HEK293 (cell line): ENCODE measurements around the gene INF2.
A peak's percentile ranks its signal among the peaks of the same experiment; 100 is the strongest.

Experiments used
- CTCF ChIA-PET: fragments of 350-600 bp; formaldehyde crosslinking; extraction: SDS; loops from one replicate; lab custom pipeline; 2021; ENCODE audit warnings: antibody characterized with exemption; lab: Yijun Ruan, JAX
- POLR2A ChIA-PET: fragments of 300-600 bp; formaldehyde crosslinking; extraction: SDS; loops from one replicate; lab custom pipeline; 2020; ENCODE audit warnings: antibody characterized with exemption, inconsistent platforms; lab: Yijun Ruan, JAX
- H3K27ac ChIP-seq: fragments of 200-500 bp; sonication (Bioruptor generic); 2 replicates; pipeline ENCODE4 v1.5.1; 2014; ENCODE audit warnings: low read depth, low read length, control low read depth, inconsistent platforms; ENCODE audit errors: extremely low read depth
- H3K36me3 ChIP-seq, 2 experiments: fragments of 200-500 bp in 1 of 2; sonication (Bioruptor generic) in 1 of 2; 1 replicate in 1 of 2; 2 replicates in 1 of 2; pipeline ENCODE4 v1.5.1; 2014 to 2017; ENCODE audit warnings: inconsistent platforms in 2 of 2, low read length in 2 of 2; ENCODE audit not compliant: control insufficient read depth in 2 of 2, insufficient read depth in 1 of 2
- H3K4me1 ChIP-seq: fragments of 200-500 bp; sonication (Bioruptor generic); 2 replicates; pipeline ENCODE4 v1.5.1; 2014; ENCODE audit warnings: mild to moderate bottlenecking, low read length, inconsistent platforms; ENCODE audit not compliant: control insufficient read depth, insufficient read depth
- H3K4me3 ChIP-seq: 2 replicates; pipeline ENCODE4 v1.5.1; 2011; ENCODE audit warnings: low read depth, mild to moderate bottlenecking, control low read depth, low read length, moderate library complexity
- H3K9me3 ChIP-seq: fragments of 200-500 bp; sonication (Bioruptor generic); 2 replicates; pipeline ENCODE4 v1.5.1; 2014; ENCODE audit warnings: low read depth, low read length, inconsistent platforms; ENCODE audit not compliant: control insufficient read depth, insufficient read depth
- KLF1 ChIP-seq: fragments of 450-650 bp; formaldehyde crosslinking; IDR thresholded peaks from 2 replicates; pipeline ENCODE4 v1.5.1; 2016; ENCODE audit warnings: missing biosample characterization, missing genetic modification characterization
- SCRT2 ChIP-seq: fragments of 450-650 bp; formaldehyde crosslinking; IDR thresholded peaks from 2 replicates; pipeline ENCODE4 v1.5.1; 2016; ENCODE audit warnings: missing biosample characterization, missing genetic modification characterization
- SP3 ChIP-seq: fragments of 450-650 bp; formaldehyde crosslinking; IDR thresholded peaks from 2 replicates; pipeline ENCODE4 v1.5.1; 2016; ENCODE audit warnings: missing biosample characterization, missing genetic modification characterization
- ZBTB48 ChIP-seq: fragments of 450-650 bp; formaldehyde crosslinking; IDR thresholded peaks from 2 replicates; pipeline ENCODE4 v1.5.1; 2016; ENCODE audit warnings: missing biosample characterization, missing genetic modification characterization
- ZFHX2 ChIP-seq: fragments of 450-650 bp; formaldehyde crosslinking; conservative IDR thresholded peaks from 2 replicates; pipeline ENCODE4 v1.5.1; 2016; ENCODE audit warnings: missing biosample characterization, missing genetic modification characterization
- ZFP3 ChIP-seq: fragments of 450-650 bp; formaldehyde crosslinking; IDR thresholded peaks from 2 replicates; pipeline ENCODE4 v1.5.1; 2016; ENCODE audit warnings: low read depth, missing biosample characterization, missing genetic modification characterization
- ZIC2 ChIP-seq: fragments of 450-650 bp; formaldehyde crosslinking; IDR thresholded peaks from 2 replicates; pipeline ENCODE4 v1.5.1; 2016; ENCODE audit warnings: missing biosample characterization, missing genetic modification characterization
- ZNF112 ChIP-seq: fragments of 450-650 bp; formaldehyde crosslinking; IDR thresholded peaks from 2 replicates; pipeline ENCODE4 v1.5.0; 2017; ENCODE audit warnings: missing biosample characterization, missing genetic modification characterization
- ZNF121 ChIP-seq: fragments of 450-650 bp; formaldehyde crosslinking; IDR thresholded peaks from 2 replicates; pipeline ENCODE4 v1.5.1; 2016; ENCODE audit warnings: missing biosample characterization, missing genetic modification characterization
- ZNF146 ChIP-seq: fragments of 450-650 bp; formaldehyde crosslinking; IDR thresholded peaks from 2 replicates; pipeline ENCODE4 v1.5.1; 2016; ENCODE audit warnings: missing biosample characterization, missing genetic modification characterization
- ZNF211 ChIP-seq: fragments of 450-650 bp; formaldehyde crosslinking; IDR thresholded peaks from 2 replicates; pipeline ENCODE4 v1.5.1; 2016; ENCODE audit warnings: low read depth, missing biosample characterization, missing genetic modification characterization
- ZNF266 ChIP-seq: fragments of 450-650 bp; formaldehyde crosslinking; IDR thresholded peaks from 2 replicates; pipeline ENCODE4 v1.5.1; 2016; ENCODE audit warnings: missing biosample characterization, missing genetic modification characterization, low read depth
- ZNF311 ChIP-seq: fragments of 450-650 bp; formaldehyde crosslinking; IDR thresholded peaks from 2 replicates; pipeline ENCODE4 v1.5.1; 2017; ENCODE audit warnings: missing biosample characterization, missing genetic modification characterization, borderline replicate concordance
- ZNF37A ChIP-seq: fragments of 450-650 bp; IDR thresholded peaks from 2 replicates; pipeline ENCODE4 v1.5.1; 2018; ENCODE audit warnings: missing biosample characterization, missing genetic modification characterization
- ZNF600 ChIP-seq: fragments of 450-650 bp; formaldehyde crosslinking; IDR thresholded peaks from 2 replicates; pipeline ENCODE4 v1.5.1; 2016; ENCODE audit warnings: missing biosample characterization, missing genetic modification characterization
- ZNF610 ChIP-seq: fragments of 450-650 bp; formaldehyde crosslinking; IDR thresholded peaks from 2 replicates; pipeline ENCODE4 v1.5.1; 2016; ENCODE audit warnings: missing biosample characterization, missing genetic modification characterization, borderline replicate concordance
- ZNF624 ChIP-seq: fragments of 450-650 bp; formaldehyde crosslinking; IDR thresholded peaks from 2 replicates; pipeline ENCODE4 v1.5.1; 2017; ENCODE audit warnings: missing biosample characterization, missing genetic modification characterization
- ZNF76 ChIP-seq: fragments of 450-650 bp; formaldehyde crosslinking; IDR thresholded peaks from 2 replicates; pipeline ENCODE4; 2016; ENCODE audit warnings: low read depth, missing biosample characterization, missing genetic modification characterization, borderline replicate concordance
- ZSCAN30 ChIP-seq: fragments of 450-650 bp; IDR thresholded peaks from 2 replicates; pipeline ENCODE4 v1.5.1; 2018; ENCODE audit warnings: missing biosample characterization, mild to moderate bottlenecking, missing genetic modification characterization, moderate library complexity
- TF ChIP-seq, protein P1 (sequence below): fragments of 450-650 bp; formaldehyde crosslinking; IDR thresholded peaks from 2 replicates; pipeline ENCODE4 v1.5.1; 2016; ENCODE audit warnings: missing biosample characterization, missing genetic modification characterization
- TF ChIP-seq, protein P2 (sequence below): fragments of 450-650 bp; formaldehyde crosslinking; IDR thresholded peaks from 2 replicates; pipeline ENCODE4 v1.5.1; 2017; ENCODE audit warnings: missing biosample characterization, missing genetic modification characterization
- TF ChIP-seq, protein P3 (sequence below): fragments of 450-650 bp; formaldehyde crosslinking; IDR thresholded peaks from 2 replicates; pipeline ENCODE4 v1.5.1; 2016; ENCODE audit warnings: missing biosample characterization, missing genetic modification characterization
- TF ChIP-seq, protein P4 (sequence below): fragments of 450-650 bp; formaldehyde crosslinking; conservative IDR thresholded peaks from 2 replicates; pipeline ENCODE4 v1.5.1; 2016; ENCODE audit warnings: low read depth, missing biosample characterization, missing genetic modification characterization

The INF2 gene

DNA sequence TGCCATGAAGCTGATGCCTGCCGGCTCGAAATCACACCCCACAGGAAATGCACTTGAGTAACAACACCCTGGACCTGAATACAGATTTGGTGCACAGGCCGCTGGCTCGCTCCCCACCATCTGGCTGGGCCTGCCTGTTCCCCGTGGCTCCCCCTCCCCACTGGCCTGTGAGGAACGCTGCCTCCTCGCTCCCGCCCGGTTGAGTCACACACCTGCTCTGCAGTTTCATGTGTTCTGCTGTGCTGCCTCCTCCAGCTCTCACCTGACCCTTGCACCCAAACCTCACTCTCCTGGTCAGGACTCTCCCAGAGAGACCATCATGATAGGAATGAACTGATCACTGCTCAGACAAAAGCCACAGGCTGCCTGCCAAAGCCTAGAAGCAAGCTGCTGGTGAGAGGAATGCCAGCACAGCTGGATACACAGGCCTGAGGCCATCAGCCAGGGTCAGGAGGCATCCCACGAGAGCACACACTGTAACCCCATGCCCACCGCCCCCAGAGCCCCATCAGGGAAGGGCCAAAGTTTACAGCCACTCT, 59.8 kb downstream of the INF2 start:
- Histone ChIP-seq H3K9me3 (no peaks in the 10 kb centered on the region), H3K36me3 (peaks cover 0 to 4% of the 10 kb centered on the region in 2 experiments; a peak in 1 of 3 replicates), H3K4me3 (no peak overlapping the region), H3K4me1 (no peaks in the 10 kb centered on the region; the same call in 1 of the 2 replicates), H3K27ac (no peak overlapping the region)
- ChIA-PET CTCF (interaction anchor here (1.2 kb wide), 1 partner anchor 18 kb away, joined by 3 read pairs; no protein-coding TSS in a partner anchor), POLR2A (no interaction called here)
- TF ChIP-seq ZNF211 (tag by site-specific recombination) (no peak), ZFP3 (no peak), ZNF311 (tag by site-specific recombination) (no peak), ZNF266 (tag by site-specific recombination) (no peak), ZNF624 (tag by site-specific recombination) (no peak), ZSCAN30 (tag by site-specific recombination) (no peak), ZNF600 (tag by site-specific recombination) (0 out of 2 replicates have a peak, but pooled peaks have one; percentile 39), ZNF146 (no peak), ZNF121 (tag by site-specific recombination) (no peak), ZFHX2 (tag by site-specific recombination) (0 out of 2 replicates have a peak, but pooled peaks have one; percentile 17), KLF1 (tag by site-specific recombination) (peak; percentile 15; the same call in 1 of the 2 replicates), ZIC2 (tag by site-specific recombination) (peak; percentile 43), ZNF76 (tag by site-specific recombination) (no peak), ZBTB48 (tag by site-specific recombination) (no peak), SCRT2 (no peak), SP3 (tag by site-specific recombination) (no peak), ZNF37A (tag by site-specific recombination) (no peak), ZNF112 (tag by site-specific recombination) (no peak), ZNF610 (tag by site-specific recombination) (no peak)
- TF ChIP-seq, protein P1, sequence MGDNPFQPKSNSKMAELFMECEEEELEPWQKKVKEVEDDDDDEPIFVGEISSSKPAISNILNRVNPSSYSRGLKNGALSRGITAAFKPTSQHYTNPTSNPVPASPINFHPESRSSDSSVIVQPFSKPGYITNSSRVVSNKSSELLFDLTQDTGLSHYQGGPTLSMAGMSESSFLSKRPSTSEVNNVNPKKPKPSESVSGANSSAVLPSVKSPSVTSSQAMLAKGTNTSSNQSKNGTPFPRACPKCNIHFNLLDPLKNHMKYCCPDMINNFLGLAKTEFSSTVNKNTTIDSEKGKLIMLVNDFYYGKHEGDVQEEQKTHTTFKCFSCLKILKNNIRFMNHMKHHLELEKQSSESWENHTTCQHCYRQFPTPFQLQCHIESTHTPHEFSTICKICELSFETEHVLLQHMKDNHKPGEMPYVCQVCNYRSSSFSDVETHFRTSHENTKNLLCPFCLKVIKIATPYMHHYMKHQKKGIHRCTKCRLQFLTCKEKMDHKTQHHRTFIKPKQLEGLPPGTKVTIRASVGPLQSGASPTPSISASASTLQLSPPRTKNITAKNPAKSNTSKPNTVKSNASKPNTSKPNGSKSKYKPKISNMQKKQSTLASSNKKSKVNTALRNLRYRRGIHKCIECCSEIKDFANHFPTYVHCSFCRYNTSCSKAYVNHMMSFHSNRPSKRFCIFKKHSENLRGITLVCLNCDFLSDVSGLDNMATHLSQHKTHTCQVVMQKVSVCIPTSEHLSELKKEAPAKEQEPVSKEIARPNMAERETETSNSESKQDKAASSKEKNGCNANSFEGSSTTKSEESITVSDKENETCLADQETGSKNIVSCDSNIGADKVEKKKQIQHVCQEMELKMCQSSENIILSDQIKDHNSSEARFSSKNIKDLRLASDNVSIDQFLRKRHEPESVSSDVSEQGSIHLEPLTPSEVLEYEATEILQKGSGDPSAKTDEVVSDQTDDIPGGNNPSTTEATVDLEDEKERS (tag by site-specific recombination) = no peak
- TF ChIP-seq, protein P2, sequence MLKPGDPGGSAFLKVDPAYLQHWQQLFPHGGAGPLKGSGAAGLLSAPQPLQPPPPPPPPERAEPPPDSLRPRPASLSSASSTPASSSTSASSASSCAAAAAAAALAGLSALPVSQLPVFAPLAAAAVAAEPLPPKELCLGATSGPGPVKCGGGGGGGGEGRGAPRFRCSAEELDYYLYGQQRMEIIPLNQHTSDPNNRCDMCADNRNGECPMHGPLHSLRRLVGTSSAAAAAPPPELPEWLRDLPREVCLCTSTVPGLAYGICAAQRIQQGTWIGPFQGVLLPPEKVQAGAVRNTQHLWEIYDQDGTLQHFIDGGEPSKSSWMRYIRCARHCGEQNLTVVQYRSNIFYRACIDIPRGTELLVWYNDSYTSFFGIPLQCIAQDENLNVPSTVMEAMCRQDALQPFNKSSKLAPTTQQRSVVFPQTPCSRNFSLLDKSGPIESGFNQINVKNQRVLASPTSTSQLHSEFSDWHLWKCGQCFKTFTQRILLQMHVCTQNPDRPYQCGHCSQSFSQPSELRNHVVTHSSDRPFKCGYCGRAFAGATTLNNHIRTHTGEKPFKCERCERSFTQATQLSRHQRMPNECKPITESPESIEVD (tag by site-specific recombination) = no peak
- TF ChIP-seq, protein P3, sequence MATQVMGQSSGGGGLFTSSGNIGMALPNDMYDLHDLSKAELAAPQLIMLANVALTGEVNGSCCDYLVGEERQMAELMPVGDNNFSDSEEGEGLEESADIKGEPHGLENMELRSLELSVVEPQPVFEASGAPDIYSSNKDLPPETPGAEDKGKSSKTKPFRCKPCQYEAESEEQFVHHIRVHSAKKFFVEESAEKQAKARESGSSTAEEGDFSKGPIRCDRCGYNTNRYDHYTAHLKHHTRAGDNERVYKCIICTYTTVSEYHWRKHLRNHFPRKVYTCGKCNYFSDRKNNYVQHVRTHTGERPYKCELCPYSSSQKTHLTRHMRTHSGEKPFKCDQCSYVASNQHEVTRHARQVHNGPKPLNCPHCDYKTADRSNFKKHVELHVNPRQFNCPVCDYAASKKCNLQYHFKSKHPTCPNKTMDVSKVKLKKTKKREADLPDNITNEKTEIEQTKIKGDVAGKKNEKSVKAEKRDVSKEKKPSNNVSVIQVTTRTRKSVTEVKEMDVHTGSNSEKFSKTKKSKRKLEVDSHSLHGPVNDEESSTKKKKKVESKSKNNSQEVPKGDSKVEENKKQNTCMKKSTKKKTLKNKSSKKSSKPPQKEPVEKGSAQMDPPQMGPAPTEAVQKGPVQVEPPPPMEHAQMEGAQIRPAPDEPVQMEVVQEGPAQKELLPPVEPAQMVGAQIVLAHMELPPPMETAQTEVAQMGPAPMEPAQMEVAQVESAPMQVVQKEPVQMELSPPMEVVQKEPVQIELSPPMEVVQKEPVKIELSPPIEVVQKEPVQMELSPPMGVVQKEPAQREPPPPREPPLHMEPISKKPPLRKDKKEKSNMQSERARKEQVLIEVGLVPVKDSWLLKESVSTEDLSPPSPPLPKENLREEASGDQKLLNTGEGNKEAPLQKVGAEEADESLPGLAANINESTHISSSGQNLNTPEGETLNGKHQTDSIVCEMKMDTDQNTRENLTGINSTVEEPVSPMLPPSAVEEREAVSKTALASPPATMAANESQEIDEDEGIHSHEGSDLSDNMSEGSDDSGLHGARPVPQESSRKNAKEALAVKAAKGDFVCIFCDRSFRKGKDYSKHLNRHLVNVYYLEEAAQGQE = no peak
- TF ChIP-seq, protein P4, sequence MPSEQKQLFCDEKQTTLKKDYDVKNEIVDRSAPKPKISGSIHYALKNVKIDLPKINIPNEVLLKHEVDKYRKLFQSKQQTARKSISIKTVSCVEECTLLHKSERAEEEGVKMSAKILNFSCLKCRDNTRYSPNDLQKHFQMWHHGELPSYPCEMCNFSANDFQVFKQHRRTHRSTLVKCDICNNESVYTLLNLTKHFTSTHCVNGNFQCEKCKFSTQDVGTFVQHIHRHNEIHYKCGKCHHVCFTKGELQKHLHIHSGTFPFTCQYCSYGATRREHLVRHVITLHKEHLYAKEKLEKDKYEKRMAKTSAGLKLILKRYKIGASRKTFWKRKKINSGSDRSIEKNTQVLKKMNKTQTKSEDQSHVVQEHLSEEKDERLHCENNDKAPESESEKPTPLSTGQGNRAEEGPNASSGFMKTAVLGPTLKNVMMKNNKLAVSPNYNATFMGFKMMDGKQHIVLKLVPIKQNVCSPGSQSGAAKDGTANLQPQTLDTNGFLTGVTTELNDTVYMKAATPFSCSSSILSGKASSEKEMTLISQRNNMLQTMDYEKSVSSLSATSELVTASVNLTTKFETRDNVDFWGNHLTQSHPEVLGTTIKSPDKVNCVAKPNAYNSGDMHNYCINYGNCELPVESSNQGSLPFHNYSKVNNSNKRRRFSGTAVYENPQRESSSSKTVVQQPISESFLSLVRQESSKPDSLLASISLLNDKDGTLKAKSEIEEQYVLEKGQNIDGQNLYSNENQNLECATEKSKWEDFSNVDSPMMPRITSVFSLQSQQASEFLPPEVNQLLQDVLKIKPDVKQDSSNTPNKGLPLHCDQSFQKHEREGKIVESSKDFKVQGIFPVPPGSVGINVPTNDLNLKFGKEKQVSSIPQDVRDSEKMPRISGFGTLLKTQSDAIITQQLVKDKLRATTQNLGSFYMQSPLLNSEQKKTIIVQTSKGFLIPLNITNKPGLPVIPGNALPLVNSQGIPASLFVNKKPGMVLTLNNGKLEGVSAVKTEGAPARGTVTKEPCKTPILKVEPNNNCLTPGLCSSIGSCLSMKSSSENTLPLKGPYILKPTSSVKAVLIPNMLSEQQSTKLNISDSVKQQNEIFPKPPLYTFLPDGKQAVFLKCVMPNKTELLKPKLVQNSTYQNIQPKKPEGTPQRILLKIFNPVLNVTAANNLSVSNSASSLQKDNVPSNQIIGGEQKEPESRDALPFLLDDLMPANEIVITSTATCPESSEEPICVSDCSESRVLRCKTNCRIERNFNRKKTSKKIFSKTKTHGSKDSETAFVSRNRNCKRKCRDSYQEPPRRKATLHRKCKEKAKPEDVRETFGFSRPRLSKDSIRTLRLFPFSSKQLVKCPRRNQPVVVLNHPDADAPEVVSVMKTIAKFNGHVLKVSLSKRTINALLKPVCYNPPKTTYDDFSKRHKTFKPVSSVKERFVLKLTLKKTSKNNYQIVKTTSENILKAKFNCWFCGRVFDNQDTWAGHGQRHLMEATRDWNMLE = no peak
